Spinal cord (tissue), 10 donors: ENCODE measurements around the gene HUS1B. TPM values are rescaled to one million over a fixed set of nuclear protein-coding genes. Genes with fewer than 3 reads are reported as not detected.

ENCODE experiments used
- DNase-seq, 6 donors: peaks; one replicate each; pipeline versions ENCODE4 v3.0.0 to v3.0.0-alpha.2; 2013 to 2015; ENCODE audit warnings: low spot score in 6 of 6, low read depth in 4 of 6
- H3K27ac ChIP-seq: one replicate; pipeline ENCODE4 v1.5.1; 2013; ENCODE audit warnings: low read depth, low read length, control low read depth
- H3K27me3 ChIP-seq: one replicate; pipeline ENCODE4 v1.6.1; 2013; ENCODE audit warnings: low read length; ENCODE audit not compliant: control insufficient read depth, insufficient read depth
- H3K36me3 ChIP-seq: one replicate; pipeline ENCODE4 v1.6.1; 2013; ENCODE audit warnings: low read length; ENCODE audit not compliant: control insufficient read depth, insufficient read depth
- H3K4me1 ChIP-seq: one replicate; pipeline ENCODE4 v1.6.1; 2013; ENCODE audit warnings: low read length; ENCODE audit not compliant: control insufficient read depth, insufficient read depth
- H3K4me3 ChIP-seq: one replicate; pipeline ENCODE4 v1.5.1; 2013; ENCODE audit warnings: low read depth, low read length, control low read depth
- H3K9me3 ChIP-seq: one replicate; pipeline ENCODE4 v1.6.1; 2013; ENCODE audit warnings: low read length; ENCODE audit not compliant: control insufficient read depth, insufficient read depth
- WGBS: methylation state at CpG from one replicate; pipeline ENCODE4 v1.1.5; 2013; ENCODE audit warnings: missing lambda C conversion rate; ENCODE audit not compliant: insufficient coverage; 5-methylcytosine and 5-hydroxymethylcytosine counted together
- polyA plus RNA-seq, 2 donors: library from polyadenylated mRNA; unstranded; fragments of 120-200 nt; gene quantifications; one replicate each; pipeline ENCODE4 v1.2.1, GENCODE V29; 2013; ENCODE audit not compliant: insufficient read length in 2 of 2
- total RNA-seq, 2 donors: library from RNA; depleted of rRNA in 1 of 2; stranded (reverse); fragments of 120-200 nt in 1 of 2; fragments of >200 nt in 1 of 2; gene quantifications; one replicate each; pipeline versions ENCODE4 v1.2.3 to v1.2.4, GENCODE V29; 2013 to 2014
- donor health status: healthy.

The HUS1B gene
- total and polyA plus RNA-seq, 4 donors: 0.39 to 0.99 (median 0.41) TPM; not detected in 1

DNA sequence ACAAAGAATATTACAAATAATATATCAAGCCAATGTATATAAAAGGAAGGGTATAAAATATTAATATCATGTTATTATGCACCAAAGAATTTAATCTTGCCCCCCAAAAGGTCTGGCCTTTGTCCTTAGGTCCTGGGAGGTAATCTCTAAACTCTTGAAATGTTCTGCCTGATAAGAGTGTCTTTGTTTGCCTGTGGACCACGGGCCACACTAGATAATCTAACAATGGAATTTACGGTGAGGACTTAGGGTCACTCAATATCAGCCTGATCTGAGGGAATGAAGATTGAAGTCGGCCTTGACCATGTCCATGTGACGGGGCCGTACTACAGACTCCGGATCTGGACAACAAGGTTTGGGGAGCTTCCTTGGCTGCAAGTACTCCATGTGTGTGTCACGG, 42.9 kb downstream of the HUS1B start:
- 94% methylated on average over 6 of the region's 7 CpGs for WGBS
- Histone ChIP-seq H3K4me3 (no peak overlapping the region), H3K36me3 (peaks cover 3% of the 10 kb centered on the region), H3K9me3 (no peaks in the 10 kb centered on the region), H3K27ac (no peak overlapping the region), H3K27me3 (no peaks in the 10 kb centered on the region), H3K4me1 (no peaks in the 10 kb centered on the region)
- DNase-seq: no peak

GRCh38 chr6:611928-612327, 45.0 kb downstream of the HUS1B start:
- no peaks in the 10 kb centered on the region for H3K27me3 ChIP-seq
- H3K27ac ChIP-seq: no peak overlapping the region
- H3K4me1 ChIP-seq: no peaks in the 10 kb centered on the region
- H3K9me3 ChIP-seq: no peaks in the 10 kb centered on the region
- no CpG with 5 or more reads among the region's 4 CpGs for WGBS
- DNase-seq: no peak
- H3K36me3 ChIP-seq: no peaks in the 10 kb centered on the region
- no peak overlapping the region for H3K4me3 ChIP-seq

GRCh38 chr6:610882-611281, 46.0 kb downstream of the HUS1B start:
- Histone ChIP-seq H3K4me3 (no peak overlapping the region), H3K4me1 (no peaks in the 10 kb centered on the region), H3K36me3 (no peaks in the 10 kb centered on the region), H3K27me3 (no peaks in the 10 kb centered on the region), H3K9me3 (no peaks in the 10 kb centered on the region), H3K27ac (no peak overlapping the region)
- no CpG with 5 or more reads among the region's 2 CpGs for WGBS
- no peak for DNase-seq

GRCh38 chr6:609905-610304, 47.0 kb downstream of the HUS1B start:
- Histone ChIP-seq H3K9me3 (no peaks in the 10 kb centered on the region), H3K4me1 (no peaks in the 10 kb centered on the region), H3K4me3 (no peak overlapping the region), H3K36me3 (no peaks in the 10 kb centered on the region), H3K27ac (no peak overlapping the region), H3K27me3 (no peaks in the 10 kb centered on the region)
- WGBS: no CpG with 5 or more reads among the region's 4 CpGs
- DNase-seq: no peak

DNA sequence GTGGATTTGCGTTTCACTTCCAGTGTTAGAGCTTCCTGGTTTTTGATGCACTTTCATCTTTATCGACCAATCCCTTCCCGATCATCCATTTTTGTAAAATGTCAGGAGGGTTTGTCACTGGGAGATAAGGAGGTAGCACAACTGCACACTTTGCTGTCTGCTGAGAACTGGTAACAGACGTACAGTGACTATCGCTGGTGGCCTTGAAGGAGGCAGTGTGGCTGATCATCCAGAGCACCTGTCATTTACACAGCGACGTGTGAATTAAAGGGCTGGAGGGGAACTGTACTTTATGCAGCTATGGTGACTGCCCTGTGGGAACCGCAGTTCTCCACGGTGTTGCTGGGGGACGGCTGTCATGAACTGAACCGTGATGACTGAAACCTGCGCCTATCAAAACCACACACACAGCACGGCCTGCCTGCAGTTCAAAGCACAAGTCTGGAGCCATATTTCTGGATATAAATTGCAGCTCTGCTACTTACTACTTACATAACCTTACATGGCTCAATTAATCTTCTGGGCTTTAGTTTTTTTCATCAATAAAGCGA, 50.0 kb downstream of the HUS1B start:
- DNase-seq: no peak
- Histone ChIP-seq H3K36me3 (peaks cover 3% of the 10 kb centered on the region), H3K27me3 (no peaks in the 10 kb centered on the region), H3K4me3 (no peak overlapping the region), H3K9me3 (no peaks in the 10 kb centered on the region), H3K4me1 (no peaks in the 10 kb centered on the region), H3K27ac (no peak overlapping the region)
- WGBS: 97% methylated on average over 13 of the region's 14 CpGs

Other genes starting within 250 kb of the HUS1B start
- 10 to 100 TPM; 29.3 to 47.2 TPM for gene EXOC2, start 36.0 kb upstream of the HUS1B start, total RNA-seq
- 10 to 100 TPM; 28.8 to 34.6 TPM for gene EXOC2, start 36.0 kb upstream of the HUS1B start, polyA plus RNA-seq